ENCODE results near the gene PSMD7.

- TF ChIP-seq YY1 (IDR thresholded peaks at IDR 0.05; ENCODE audit: insufficient read depth, insufficient read length) (no peak), ZNF274 (IDR thresholded peaks at IDR 0.05; ENCODE audit: low read depth, low read length) (no peak), SUZ12 (IDR thresholded peaks at IDR 0.05; ENCODE audit: extremely low read depth, insufficient read depth, insufficient read length) (no peak)
Measured at GRCh38 chr16:74296432-74297144, at the start of gene PSMD7.
